ENCODE measurements around the gene NME1.
"Not testable (repeated sequence)": the region's sequence is repeated elsewhere in the genome, so short reads cannot be mapped to it uniquely, and the experiment has no call there.

Gene NME1

GRCh38 chr17:51153210-51154072, at the start of gene NME1:
Gene NME1, plus strand, starts transcription at chr17:51153559. Its CDS starts 2,096 bp downstream, at chr17:51155655.
- DNase-seq, result peak; percentile 91 to 92

- DNase-seq, result no peak
Observed at GRCh38 chr17:51107778-51108177, 45.6 kb upstream of the NME1 start.

- not testable (repeated sequence) for DNase-seq
Observed at GRCh38 chr17:51112303-51113222, 40.8 kb upstream of the NME1 start.

GRCh38 chr17:51115179-51115578, 38.2 kb upstream of the NME1 start:
- no peak for DNase-seq

GRCh38 chr17:51118330-51119195, 34.8 kb upstream of the NME1 start:
- DNase-seq, result peak; percentile 3 to 9

- peak in 1 of 2 experiments; percentile 6 for DNase-seq
Observed at GRCh38 chr17:51119415-51120356, 33.7 kb upstream of the NME1 start.

- DNase-seq, result peak in 1 of 2 experiments; percentile 34
Observed at GRCh38 chr17:51120357-51120738, 33.0 kb upstream of the NME1 start.

GRCh38 chr17:51120739-51121619, 32.4 kb upstream of the NME1 start, which contains the start of gene SPAG9:
Gene SPAG9, minus strand, starts transcription at chr17:51120868. Its CDS starts 212 bp downstream, at chr17:51120656.
- DNase-seq, result peak; percentile 86 to 87

GRCh38 chr17:51121620-51122472, 31.5 kb upstream of the NME1 start:
- peak; percentile 6 to 21 for DNase-seq

- not testable (repeated sequence) for DNase-seq
Observed at GRCh38 chr17:51122473-51123115, 30.8 kb upstream of the NME1 start.

GRCh38 chr17:51124640-51125503, 28.5 kb upstream of the NME1 start:
- no peak for DNase-seq

GRCh38 chr17:51128076-51128475, 25.3 kb upstream of the NME1 start:
- DNase-seq, result no peak

GRCh38 chr17:51132964-51133319, 20.4 kb upstream of the NME1 start:
- DNase-seq, result no peak

GRCh38 chr17:51133365-51133764, 20.0 kb upstream of the NME1 start:
- no peak for DNase-seq

GRCh38 chr17:51135956-51136355, 17.4 kb upstream of the NME1 start:
- no peak for DNase-seq

GRCh38 chr17:51142597-51142996, 10.8 kb upstream of the NME1 start:
- DNase-seq, result no peak

GRCh38 chr17:51144266-51145022, 8.9 kb upstream of the NME1 start:
- DNase-seq, result no peak

All from NCI-H187 (cell line).